GM21737 (cell line): ENCODE measurements around the gene CHRNA9.
"Not testable (repeated sequence)": the region's sequence is repeated elsewhere in the genome, so short reads cannot be mapped to it uniquely, and the experiment has no call there.

Experiments
- ATAC-seq: cut with Tn5 transposase; IDR thresholded peaks from one replicate; pipeline ENCODE4 v1.9.1; 2021; ENCODE audit warnings: mild to moderate bottlenecking, moderate library complexity; ENCODE audit not compliant: unreplicated experiment

The CHRNA9 gene

GRCh38 chr4:40334591-40335524, at the start of gene CHRNA9:
Gene CHRNA9 (plus strand): TSS chr4:40335333. CDS start chr4:40335468, 135 bp downstream.
- ATAC-seq = no peak

GRCh38 chr4:40285692-40286091, 49.4 kb upstream of the CHRNA9 start:
- no peak for ATAC-seq

- ATAC-seq = no peak
Observed at GRCh38 chr4:40288566-40288965, 46.6 kb upstream of the CHRNA9 start.

- peak; percentile 63 for ATAC-seq
Observed at GRCh38 chr4:40289366-40290188, 45.6 kb upstream of the CHRNA9 start.

GRCh38 chr4:40290611-40291186, 44.4 kb upstream of the CHRNA9 start:
- ATAC-seq = not testable (repeated sequence)

- ATAC-seq = no peak
Observed at GRCh38 chr4:40292313-40292759, 42.8 kb upstream of the CHRNA9 start.

- no peak for ATAC-seq
Observed at GRCh38 chr4:40294339-40294738, 40.8 kb upstream of the CHRNA9 start.

- ATAC-seq = not testable (repeated sequence)
Observed at GRCh38 chr4:40295030-40295429, 40.1 kb upstream of the CHRNA9 start.

GRCh38 chr4:40295572-40295971, 39.6 kb upstream of the CHRNA9 start:
- ATAC-seq = no peak

GRCh38 chr4:40299126-40299525, 36.0 kb upstream of the CHRNA9 start:
- no peak for ATAC-seq

GRCh38 chr4:40299811-40300292, 35.3 kb upstream of the CHRNA9 start:
- ATAC-seq = no peak

- no peak for ATAC-seq
Observed at GRCh38 chr4:40300371-40301162, 34.6 kb upstream of the CHRNA9 start.

- ATAC-seq = peak; percentile 71
Observed at GRCh38 chr4:40301603-40302002, 33.5 kb upstream of the CHRNA9 start.

GRCh38 chr4:40303751-40304150, 31.4 kb upstream of the CHRNA9 start:
- no peak for ATAC-seq

- peak; percentile 35 for ATAC-seq
Observed at GRCh38 chr4:40305328-40306170, 29.6 kb upstream of the CHRNA9 start.

GRCh38 chr4:40306226-40306625, 28.9 kb upstream of the CHRNA9 start:
- ATAC-seq = no peak

- ATAC-seq = no peak
Observed at GRCh38 chr4:40306976-40307375, 28.2 kb upstream of the CHRNA9 start.

GRCh38 chr4:40307627-40308497, 27.3 kb upstream of the CHRNA9 start:
- ATAC-seq = peak; percentile 22
